ENCODE data around the gene ADSL. TPM values are rescaled to one million over a fixed set of nuclear protein-coding genes. Genes with fewer than 3 reads are reported as not detected.

ADSL gene
- polyA plus RNA-seq, 1 of the 3 experiments (the other 2 are of a cell fraction) = 79.7 TPM

DNA sequence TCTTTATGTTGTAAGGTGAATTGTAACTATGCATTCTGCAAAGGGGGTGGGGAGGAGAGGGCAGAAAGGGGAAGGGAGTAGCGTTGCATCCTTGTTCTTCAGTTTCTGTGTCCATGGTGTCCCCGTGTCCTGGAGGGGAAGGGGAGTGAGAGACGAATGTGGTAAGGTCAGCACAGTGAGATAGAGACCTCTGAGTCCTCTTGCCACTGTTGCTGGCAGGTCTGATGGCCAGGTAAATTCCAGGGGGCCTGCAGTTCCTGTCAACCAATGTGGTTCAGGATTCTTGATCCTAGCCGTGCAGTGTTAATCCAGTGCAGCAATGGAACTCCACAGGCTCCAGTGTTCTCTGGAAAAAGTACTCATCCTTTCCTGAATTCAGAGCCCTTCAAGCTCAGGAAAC is 14.6 kb upstream of the ADSL start:
- 96% methylated on average over 3 of the region's 4 CpGs for WGBS (ENCODE audit: low lambda C conversion rate)

DNA sequence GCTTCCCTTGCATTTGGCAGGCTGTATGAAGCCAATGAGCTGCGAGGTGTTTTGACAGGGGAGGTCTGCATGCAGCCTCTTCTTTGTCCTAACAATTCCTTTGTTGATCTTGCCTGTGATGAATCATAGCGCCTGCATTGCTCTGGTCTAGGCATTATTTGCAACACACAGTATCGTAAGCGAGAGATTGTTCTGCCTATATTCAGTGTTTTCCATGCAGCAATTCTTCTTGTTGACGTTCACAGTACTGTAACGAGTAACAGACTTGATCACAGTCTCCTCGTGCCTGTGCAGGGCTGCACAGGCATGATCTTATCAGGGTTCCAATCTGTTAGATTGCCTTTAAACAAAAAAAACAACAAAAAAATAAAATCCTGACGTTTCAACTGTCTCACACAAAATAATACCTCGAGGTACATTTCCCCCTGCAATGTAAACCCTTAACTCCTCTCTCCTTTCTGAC is 13.9 kb upstream of the ADSL start:
- Histone ChIP-seq H4K20me1 (ENCODE audit: insufficient read depth) (no peaks in the 10 kb centered on the region), H3K9me2 (no peaks in the 10 kb centered on the region), H3K27ac (ENCODE audit: low read depth in 2 of 2, low read length in 1 of 2) (peak overlapping the region; percentile 6 to 50; a peak in 3 of 4 replicates), H3K79me2 (ENCODE audit: insufficient read depth) (no peaks in the 10 kb centered on the region), H3K27me3 (ENCODE audit: insufficient read depth) (no peaks in the 10 kb centered on the region), H3K4me2 (no peak overlapping the region), H3K4me1 (ENCODE audit: control insufficient read depth in 1 of 2, insufficient read depth in 2 of 2, low read depth in 1 of 2, low read length in 1 of 2) (peaks cover 0 to 13% of the 10 kb centered on the region in 2 experiments; a peak in 3 of 4 replicates), H3K36me3 (replicated peaks in 1 of 2; ENCODE audit: control insufficient read depth in 1 of 2, insufficient read depth in 2 of 2, low read length in 1 of 2) (no peaks in the 10 kb centered on the region), H3K4me3 (ENCODE audit: low read depth in 2 of 2, low read length in 1 of 2) (no peak overlapping the region), H3F3A (replicated peaks; ENCODE audit: insufficient read depth) (no peaks in the 10 kb centered on the region), H3K9ac (no peak overlapping the region), H3K9me3 (no peaks in the 10 kb centered on the region), H2AFZ (ENCODE audit: low read depth) (no peak overlapping the region)
- ChIA-PET CTCF (no interaction called here), POLR2A (no interaction called here)
- peak; percentile 32 for DNase-seq
- WGBS (ENCODE audit: low lambda C conversion rate) = 39% methylated on average over 9 of the region's 9 CpGs
- TF ChIP-seq, protein P1, sequence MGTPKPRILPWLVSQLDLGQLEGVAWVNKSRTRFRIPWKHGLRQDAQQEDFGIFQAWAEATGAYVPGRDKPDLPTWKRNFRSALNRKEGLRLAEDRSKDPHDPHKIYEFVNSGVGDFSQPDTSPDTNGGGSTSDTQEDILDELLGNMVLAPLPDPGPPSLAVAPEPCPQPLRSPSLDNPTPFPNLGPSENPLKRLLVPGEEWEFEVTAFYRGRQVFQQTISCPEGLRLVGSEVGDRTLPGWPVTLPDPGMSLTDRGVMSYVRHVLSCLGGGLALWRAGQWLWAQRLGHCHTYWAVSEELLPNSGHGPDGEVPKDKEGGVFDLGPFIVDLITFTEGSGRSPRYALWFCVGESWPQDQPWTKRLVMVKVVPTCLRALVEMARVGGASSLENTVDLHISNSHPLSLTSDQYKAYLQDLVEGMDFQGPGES (IDR thresholded peaks at IDR 0.05; ENCODE audit: low read depth, low read length) = no peak
- TF ChIP-seq GATA2 (CRISPR knock-in tag; IDR thresholded peaks at IDR 0.05) = peak; percentile 45; the same call in 1 of the 2 replicates

More for the DNA sequence above, 14.6 kb upstream of the ADSL start:
- no peaks in the 10 kb centered on the region for H4K20me1 ChIP-seq (ENCODE audit: insufficient read depth)
- H3K9ac ChIP-seq = no peak overlapping the region
- ChIA-PET POLR2A (no interaction called here), CTCF (no interaction called here)
- no peak for DNase-seq
- no peaks in the 10 kb centered on the region for H3K9me3 ChIP-seq
- no peak overlapping the region for H3K4me3 ChIP-seq (ENCODE audit: low read depth in 2 of 2, low read length in 1 of 2)
- TF ChIP-seq, protein P2, sequence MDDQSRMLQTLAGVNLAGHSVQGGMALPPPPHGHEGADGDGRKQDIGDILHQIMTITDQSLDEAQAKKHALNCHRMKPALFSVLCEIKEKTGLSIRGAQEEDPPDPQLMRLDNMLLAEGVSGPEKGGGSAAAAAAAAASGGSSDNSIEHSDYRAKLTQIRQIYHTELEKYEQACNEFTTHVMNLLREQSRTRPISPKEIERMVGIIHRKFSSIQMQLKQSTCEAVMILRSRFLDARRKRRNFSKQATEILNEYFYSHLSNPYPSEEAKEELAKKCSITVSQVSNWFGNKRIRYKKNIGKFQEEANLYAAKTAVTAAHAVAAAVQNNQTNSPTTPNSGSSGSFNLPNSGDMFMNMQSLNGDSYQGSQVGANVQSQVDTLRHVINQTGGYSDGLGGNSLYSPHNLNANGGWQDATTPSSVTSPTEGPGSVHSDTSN (IDR thresholded peaks at IDR 0.05) = no peak
- TF ChIP-seq FOXJ3 (CRISPR knock-in tag; IDR thresholded peaks at IDR 0.05) (no peak), EP300 (IDR thresholded peaks at IDR 0.05; ENCODE audit: borderline replicate concordance in 1 of 2, low read depth in 1 of 2, low read length in 1 of 2) (no peak), POLR2AphosphoS5 (IDR thresholded peaks at IDR 0.05; ENCODE audit: low read depth, low read length) (no peak), RXRA (IDR thresholded peaks at IDR 0.05; ENCODE audit: borderline replicate concordance, low read depth) (no peak), TAF1 (IDR thresholded peaks at IDR 0.05; ENCODE audit: borderline replicate concordance, low read depth, low read length) (no peak), ELF1 (IDR thresholded peaks at IDR 0.05) (no peak), TCF12 (IDR thresholded peaks at IDR 0.05) (no peak), YY1 (IDR thresholded peaks at IDR 0.05; ENCODE audit: low read depth) (no peak), GABPA (IDR thresholded peaks at IDR 0.05; ENCODE audit: low read depth) (no peak)
- TF ChIP-seq, protein P3, sequence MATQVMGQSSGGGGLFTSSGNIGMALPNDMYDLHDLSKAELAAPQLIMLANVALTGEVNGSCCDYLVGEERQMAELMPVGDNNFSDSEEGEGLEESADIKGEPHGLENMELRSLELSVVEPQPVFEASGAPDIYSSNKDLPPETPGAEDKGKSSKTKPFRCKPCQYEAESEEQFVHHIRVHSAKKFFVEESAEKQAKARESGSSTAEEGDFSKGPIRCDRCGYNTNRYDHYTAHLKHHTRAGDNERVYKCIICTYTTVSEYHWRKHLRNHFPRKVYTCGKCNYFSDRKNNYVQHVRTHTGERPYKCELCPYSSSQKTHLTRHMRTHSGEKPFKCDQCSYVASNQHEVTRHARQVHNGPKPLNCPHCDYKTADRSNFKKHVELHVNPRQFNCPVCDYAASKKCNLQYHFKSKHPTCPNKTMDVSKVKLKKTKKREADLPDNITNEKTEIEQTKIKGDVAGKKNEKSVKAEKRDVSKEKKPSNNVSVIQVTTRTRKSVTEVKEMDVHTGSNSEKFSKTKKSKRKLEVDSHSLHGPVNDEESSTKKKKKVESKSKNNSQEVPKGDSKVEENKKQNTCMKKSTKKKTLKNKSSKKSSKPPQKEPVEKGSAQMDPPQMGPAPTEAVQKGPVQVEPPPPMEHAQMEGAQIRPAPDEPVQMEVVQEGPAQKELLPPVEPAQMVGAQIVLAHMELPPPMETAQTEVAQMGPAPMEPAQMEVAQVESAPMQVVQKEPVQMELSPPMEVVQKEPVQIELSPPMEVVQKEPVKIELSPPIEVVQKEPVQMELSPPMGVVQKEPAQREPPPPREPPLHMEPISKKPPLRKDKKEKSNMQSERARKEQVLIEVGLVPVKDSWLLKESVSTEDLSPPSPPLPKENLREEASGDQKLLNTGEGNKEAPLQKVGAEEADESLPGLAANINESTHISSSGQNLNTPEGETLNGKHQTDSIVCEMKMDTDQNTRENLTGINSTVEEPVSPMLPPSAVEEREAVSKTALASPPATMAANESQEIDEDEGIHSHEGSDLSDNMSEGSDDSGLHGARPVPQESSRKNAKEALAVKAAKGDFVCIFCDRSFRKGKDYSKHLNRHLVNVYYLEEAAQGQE (IDR thresholded peaks at IDR 0.05; ENCODE audit: low read depth, low read length) = no peak
- TF ChIP-seq, protein P1 (IDR thresholded peaks at IDR 0.05; ENCODE audit: low read depth, low read length) = no peak
- no peaks in the 10 kb centered on the region for H3F3A ChIP-seq (replicated peaks; ENCODE audit: insufficient read depth)
- H3K27me3 ChIP-seq (ENCODE audit: insufficient read depth) = no peaks in the 10 kb centered on the region
- no peak overlapping the region for H2AFZ ChIP-seq (ENCODE audit: low read depth)
- H3K4me1 ChIP-seq (ENCODE audit: control insufficient read depth in 1 of 2, insufficient read depth in 2 of 2, low read depth in 1 of 2, low read length in 1 of 2) = peaks cover 0 to 13% of the 10 kb centered on the region in 2 experiments; a peak in 3 of 4 replicates
- H3K9me2 ChIP-seq = no peaks in the 10 kb centered on the region
- no peaks in the 10 kb centered on the region for H3K79me2 ChIP-seq (ENCODE audit: insufficient read depth)
- peak overlapping the region in 1 of 2 experiments; percentile 6; a peak in 2 of 4 replicates for H3K27ac ChIP-seq (ENCODE audit: low read depth in 2 of 2, low read length in 1 of 2)
- no peak overlapping the region for H3K4me2 ChIP-seq
- H3K36me3 ChIP-seq (replicated peaks in 1 of 2; ENCODE audit: control insufficient read depth in 1 of 2, insufficient read depth in 2 of 2, low read length in 1 of 2) = no peaks in the 10 kb centered on the region

Measured in SK-N-SH (cell line).